NCI-H446 treated with DMSO at 0.1 percent for 48 hours (cell line): ENCODE data around the gene BUD23.
"Not testable (repeated sequence)": the region's sequence is repeated elsewhere in the genome, so short reads cannot be mapped to it uniquely, and the experiment has no call there.

Experiments
- DNase-seq: peaks from one replicate; lab custom pipeline; 2025; lab: John Stamatoyannopoulos, UW

Gene BUD23, protein sequence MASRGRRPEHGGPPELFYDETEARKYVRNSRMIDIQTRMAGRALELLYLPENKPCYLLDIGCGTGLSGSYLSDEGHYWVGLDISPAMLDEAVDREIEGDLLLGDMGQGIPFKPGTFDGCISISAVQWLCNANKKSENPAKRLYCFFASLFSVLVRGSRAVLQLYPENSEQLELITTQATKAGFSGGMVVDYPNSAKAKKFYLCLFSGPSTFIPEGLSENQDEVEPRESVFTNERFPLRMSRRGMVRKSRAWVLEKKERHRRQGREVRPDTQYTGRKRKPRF

DNA sequence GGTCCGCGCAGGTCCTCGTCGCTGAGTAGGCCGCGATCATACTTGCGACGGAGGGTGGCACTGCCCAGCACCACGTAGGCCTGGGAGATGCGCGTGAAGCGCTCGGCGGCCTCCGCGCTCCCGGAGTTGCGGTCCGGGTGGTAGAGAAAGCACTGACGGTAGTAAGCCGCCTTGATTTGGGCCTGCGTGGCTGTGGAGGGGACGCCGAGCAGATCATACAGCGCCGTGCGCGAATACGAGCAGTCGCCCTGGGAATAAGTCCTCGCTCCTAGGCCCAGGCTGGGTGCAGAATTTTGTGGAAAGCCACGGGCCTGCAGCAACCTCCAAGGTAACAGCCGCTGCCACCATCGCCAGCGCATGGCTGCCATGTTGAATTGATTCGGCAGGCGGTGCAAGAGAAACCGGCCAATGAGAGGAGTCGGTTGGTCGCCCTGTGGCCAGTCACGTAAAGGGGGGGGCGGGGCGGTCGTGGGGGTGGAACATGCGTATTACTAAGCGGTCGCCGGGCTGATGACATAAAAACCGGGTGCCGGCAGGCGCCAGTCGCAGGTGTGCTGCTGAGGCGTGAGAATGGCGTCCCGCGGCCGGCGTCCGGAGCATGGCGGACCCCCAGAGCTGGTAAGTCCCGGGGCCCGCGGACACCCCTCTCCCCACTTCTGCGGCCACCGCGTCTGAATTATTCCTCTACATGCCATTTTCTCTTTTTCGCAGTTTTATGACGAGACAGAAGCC, at the start of gene BUD23, which contains the start of gene DNAJC30:
Gene BUD23 (plus strand): TSS at position 542 of the 732 bp plus-strand sequence. CDS start 29 bp downstream, at position 571.
Gene DNAJC30 (minus strand): TSS at position 398 of the 732 bp plus-strand sequence. CDS start 30 bp downstream, at position 368.
- DNase-seq: peak; percentile 59

DNA sequence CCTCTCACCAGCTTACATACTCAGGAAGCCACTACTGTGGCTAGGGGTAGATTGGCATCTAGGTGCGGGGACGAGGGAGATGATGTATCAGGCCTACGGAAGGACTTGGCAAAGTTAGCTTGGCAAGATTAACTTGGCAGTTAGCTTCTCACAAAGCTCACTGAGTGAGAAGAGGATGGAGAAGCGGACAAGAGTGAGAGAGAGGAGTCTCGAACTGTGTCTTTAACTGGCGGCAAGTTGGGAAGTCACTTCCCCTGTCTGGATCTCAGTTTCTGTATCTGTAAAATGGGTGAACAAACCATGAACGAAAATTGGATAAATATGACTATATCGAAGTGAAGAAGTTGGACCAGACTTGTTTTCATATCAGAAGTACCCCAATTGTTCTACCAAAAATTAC, 49.6 kb upstream of the BUD23 start:
- DNase-seq: no peak

- no peak for DNase-seq
Measured at GRCh38 chr7:73635428-73636200, 47.8 kb upstream of the BUD23 start.

DNA sequence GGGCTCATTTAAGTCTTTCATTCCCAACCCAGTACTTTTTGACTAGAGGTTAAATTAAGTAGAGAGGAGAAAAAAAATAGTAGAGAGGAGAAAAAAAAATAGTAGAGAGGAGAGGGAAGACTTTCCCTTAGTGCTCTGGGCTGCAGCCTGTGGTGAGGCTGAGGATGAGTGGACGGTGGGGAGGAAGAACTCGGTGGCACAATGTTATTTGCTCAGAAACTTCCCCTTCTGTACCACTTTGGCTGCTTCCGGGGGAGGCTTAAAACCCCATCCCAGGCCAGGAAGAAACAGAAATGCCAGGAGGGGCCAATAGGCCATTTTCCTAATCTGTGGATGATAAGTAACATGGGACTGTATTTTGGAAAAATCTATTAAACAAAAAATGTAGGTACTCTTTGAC, 44.5 kb upstream of the BUD23 start:
- no peak for DNase-seq

DNA sequence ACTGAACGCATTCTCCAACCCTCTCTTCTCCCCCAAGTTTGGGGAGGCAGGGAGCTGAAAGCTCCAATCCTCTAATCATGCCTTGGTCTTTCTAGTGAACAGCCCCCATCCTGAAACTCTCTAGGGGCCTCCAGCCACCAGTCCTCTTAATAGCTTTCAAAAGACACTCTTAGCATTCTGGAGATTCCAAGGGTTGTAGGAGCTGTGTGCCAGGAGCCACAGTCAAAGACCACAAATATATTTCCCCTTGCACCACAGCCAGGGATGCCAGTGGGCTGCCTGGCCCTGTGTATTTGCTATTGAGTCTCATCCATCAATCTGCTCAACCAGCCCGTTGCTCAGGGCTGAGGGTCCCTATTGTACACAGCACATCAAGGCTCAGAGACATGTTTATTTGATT, 40.6 kb upstream of the BUD23 start:
- DNase-seq: no peak

- no peak for DNase-seq
Measured at GRCh38 chr7:73644688-73645286, 38.6 kb upstream of the BUD23 start.

DNA sequence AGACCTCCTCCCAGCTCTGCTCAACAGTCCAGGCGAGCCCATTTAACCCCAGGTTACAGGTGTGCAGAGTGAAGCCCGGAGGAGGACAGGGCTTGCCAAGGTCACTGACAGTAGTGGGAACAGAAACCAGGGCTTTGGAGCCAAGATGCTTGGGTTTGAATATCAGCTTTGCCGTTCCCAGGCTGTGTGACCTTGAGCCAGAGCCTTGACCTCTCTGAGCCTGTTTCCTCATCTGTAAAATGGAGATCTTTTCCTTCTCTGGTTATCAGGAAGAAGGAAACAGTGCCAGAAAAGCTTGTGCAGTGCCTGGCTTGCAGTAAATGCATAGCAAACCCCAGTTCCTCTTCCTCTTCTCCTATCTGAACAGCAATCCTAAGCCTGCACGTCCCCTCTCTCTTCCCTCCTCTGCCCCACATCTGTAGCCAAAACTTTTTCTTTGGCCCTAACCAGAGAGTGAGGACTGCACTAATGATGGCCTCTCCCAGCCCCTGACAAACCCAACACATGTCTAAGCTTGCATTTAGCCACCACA, 37.7 kb upstream of the BUD23 start:
- DNase-seq: no peak

DNA sequence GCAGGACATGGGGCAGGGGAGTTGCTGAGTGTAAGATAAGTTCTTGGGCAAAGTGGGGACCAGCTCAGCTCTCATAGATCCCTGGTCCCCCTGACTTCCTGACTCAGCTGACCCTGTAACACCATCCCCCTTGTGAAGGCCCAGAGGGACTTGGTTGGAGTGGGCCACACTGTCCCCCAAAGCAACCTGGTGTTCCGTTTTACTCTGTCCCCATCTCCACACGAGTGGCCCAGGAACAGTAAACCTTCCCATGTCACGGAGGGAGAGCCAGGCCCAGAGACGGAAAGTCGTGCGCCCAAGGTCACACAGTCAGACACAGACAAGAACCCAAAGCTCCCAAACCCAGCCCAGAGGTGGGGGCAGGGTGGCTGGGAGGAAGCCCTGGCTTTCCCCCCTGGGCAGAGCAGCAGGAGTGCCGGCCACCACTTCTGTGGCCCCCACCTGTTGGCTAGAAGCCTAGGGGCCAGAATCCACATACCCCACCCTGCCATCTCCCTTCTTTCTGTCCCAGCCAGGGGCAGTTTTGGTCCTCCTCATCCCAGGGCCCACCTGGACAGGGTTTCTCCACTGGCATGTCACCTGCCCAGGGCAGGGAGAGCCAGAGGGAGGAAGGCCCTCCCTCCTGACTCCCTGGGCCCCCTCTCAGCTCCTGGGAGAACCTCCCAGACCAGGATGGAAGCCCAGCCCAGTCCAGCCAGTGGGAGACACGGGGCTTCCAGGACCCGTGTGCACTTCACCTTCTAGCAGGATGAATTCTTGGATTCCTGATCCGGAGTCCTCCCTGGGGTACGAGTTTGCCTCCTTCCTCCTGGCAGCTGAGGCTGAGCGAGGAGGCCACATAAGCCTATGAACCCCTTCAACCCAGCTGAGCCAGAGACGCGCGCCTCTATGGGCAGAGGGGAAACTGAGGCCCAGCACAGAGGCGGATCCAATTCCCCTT, 36.3 kb upstream of the BUD23 start:
- no peak for DNase-seq

GRCh38 chr7:73647725-73648592, 35.4 kb upstream of the BUD23 start:
- DNase-seq: no peak

DNA sequence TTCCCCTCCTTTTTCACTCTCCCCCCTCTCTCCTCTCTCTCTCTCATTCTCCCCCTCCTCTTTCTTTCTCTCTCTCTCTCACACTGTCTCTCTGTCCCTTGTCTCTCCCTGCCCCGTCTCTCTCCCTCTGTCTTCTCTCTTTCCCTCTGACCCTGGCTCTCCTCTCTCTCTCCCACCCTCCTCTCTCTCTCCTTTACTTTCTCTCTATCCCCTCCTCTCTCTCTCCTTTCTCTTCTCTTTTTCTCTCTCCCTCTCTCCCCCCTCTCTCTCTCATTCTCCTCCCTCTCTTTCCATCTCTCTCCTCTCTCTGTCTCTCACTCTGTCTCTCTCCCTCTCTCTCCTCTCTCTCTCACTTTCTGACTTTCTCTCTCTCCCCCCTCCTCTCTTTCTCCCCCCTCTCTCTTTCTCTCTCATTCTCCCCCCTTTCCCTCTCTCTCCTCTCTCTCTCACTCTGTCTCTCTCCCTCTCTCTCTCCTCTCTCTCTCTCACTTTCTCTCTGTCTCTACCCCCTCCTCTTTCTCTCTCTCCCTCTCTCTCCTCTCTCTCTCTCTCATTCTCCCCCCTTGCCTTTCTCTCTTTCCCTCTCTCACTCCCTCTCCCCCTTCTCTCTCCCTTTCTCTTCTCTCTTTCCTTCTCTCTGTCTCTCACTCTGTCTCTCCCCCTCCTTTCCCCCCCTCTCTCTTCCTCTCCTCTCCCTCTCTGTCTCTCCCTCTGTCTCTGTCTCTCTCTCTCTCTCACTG, 34.6 kb upstream of the BUD23 start:
- DNase-seq: no peak

DNA sequence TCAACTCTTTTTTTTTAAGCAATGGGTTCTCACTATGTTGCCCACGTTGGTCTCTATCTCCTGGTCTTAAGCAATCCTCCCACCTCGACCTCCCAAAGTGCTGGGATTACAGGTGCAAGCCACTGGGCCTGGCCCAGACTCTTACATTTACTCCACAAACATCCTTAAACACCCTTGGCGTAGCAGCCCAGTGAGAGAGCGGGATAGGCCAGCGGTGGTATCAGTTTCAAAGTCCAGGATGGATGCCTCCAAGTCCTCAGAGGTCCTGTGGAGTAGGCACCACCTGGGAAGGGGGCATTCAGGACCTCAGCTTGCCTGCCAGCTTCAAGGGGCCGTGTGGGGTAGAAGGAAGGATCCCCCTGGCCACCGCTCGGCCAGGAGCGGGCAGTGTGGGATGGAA, 33.8 kb upstream of the BUD23 start:
- DNase-seq: no peak

DNA sequence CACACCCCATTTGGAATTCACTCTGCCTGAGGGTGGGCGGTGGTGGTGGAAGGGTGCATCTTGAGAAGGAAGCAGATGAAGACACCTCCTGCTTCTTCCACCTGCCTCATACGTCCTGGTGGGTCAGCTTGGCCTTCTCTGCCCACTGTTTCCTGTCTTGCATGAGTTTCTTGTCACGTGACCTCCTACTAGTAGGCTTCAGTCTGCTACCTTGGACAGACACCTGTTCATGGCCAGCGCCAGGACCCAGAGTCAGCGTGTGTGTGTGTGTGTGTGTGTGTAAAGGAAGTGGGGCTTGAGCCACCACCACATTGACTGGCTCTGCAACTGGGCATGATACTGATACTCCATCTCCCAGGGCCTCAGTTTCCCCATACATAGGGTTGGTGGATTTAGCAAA, 32.9 kb upstream of the BUD23 start:
- DNase-seq: no peak

DNA sequence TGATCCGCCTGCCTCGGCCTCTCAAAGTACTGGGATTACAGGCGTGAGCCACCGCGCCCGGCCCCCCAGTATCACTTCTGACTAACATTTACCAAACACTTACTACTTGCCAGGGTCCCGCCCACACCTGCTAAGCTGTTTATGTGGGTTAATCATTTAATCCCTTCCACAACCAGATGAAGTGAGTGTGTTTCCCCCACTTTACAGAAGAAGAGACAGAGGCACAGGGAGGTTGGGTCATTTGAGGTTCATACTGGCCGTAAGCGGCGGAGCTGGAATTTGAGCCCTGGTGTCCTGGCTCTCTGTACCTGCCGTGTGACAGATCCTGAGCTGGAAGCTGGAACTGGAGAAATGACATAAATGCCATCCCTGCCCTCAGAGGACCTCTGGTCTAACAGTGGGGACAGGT, 30.9 kb upstream of the BUD23 start:
- no peak for DNase-seq

DNA sequence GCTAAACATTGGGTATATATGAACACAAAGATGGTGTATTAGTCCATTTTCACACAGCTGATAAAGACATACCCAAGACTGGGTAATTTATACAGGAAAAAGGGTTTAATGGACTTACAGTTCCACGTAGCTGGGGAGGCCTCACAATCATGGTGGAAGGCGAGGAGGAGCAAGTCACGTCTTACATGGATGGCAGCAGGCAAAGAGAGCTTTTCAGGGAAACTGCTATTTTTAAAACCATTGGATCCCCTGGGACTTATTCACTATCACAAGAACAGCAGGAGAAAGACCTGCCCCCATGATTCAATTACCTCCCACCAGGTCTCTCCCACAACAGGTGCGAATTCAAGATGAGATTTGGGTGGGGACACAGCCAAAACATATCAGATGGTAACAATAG, 28.1 kb upstream of the BUD23 start:
- DNase-seq: not testable (repeated sequence)

- no peak for DNase-seq
Measured at GRCh38 chr7:73659983-73660382, 23.4 kb upstream of the BUD23 start.

GRCh38 chr7:73660594-73660993, 22.8 kb upstream of the BUD23 start:
- not testable (repeated sequence) for DNase-seq

DNA sequence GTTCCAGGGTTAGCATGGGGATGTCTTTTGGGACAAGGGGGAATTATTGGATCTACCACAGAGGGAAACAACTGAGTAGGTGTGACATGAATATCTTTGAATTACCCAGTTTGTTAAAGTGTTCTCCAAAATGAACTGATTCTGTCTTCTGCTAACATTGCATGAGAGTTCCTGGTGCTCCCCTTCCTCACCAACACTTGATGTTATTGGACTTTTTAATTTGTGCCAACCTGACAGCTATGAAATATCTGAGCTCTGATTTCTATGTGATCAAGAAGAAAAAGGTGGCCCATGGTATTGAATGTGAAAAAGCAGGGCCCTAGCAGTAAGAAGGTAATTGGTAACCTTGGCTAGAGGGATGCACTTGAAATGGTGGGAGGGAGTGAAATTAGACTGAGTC, 20.4 kb upstream of the BUD23 start:
- no peak for DNase-seq

GRCh38 chr7:73667344-73668102, 15.9 kb upstream of the BUD23 start, which contains the start of gene VPS37D:
Gene VPS37D, plus strand, starts transcription at chr7:73667831. Its CDS starts 128 bp downstream, at chr7:73667959.
- peak; percentile 5 for DNase-seq
